NCI-H2081 (cell line): Measurements from ENCODE around the gene FRAS1.
"Not testable (repeated sequence)": the region's sequence is repeated elsewhere in the genome, so short reads cannot be mapped to it uniquely, and the experiment has no call there.

Experiments used
- DNase-seq, 2 experiments: peaks; one replicate each; lab custom pipeline; 2025; lab: John Stamatoyannopoulos, UW

FRAS1 gene, protein sequence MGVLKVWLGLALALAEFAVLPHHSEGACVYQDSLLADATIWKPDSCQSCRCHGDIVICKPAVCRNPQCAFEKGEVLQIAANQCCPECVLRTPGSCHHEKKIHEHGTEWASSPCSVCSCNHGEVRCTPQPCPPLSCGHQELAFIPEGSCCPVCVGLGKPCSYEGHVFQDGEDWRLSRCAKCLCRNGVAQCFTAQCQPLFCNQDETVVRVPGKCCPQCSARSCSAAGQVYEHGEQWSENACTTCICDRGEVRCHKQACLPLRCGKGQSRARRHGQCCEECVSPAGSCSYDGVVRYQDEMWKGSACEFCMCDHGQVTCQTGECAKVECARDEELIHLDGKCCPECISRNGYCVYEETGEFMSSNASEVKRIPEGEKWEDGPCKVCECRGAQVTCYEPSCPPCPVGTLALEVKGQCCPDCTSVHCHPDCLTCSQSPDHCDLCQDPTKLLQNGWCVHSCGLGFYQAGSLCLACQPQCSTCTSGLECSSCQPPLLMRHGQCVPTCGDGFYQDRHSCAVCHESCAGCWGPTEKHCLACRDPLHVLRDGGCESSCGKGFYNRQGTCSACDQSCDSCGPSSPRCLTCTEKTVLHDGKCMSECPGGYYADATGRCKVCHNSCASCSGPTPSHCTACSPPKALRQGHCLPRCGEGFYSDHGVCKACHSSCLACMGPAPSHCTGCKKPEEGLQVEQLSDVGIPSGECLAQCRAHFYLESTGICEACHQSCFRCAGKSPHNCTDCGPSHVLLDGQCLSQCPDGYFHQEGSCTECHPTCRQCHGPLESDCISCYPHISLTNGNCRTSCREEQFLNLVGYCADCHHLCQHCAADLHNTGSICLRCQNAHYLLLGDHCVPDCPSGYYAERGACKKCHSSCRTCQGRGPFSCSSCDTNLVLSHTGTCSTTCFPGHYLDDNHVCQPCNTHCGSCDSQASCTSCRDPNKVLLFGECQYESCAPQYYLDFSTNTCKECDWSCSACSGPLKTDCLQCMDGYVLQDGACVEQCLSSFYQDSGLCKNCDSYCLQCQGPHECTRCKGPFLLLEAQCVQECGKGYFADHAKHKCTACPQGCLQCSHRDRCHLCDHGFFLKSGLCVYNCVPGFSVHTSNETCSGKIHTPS (N-terminal part only)

DNA sequence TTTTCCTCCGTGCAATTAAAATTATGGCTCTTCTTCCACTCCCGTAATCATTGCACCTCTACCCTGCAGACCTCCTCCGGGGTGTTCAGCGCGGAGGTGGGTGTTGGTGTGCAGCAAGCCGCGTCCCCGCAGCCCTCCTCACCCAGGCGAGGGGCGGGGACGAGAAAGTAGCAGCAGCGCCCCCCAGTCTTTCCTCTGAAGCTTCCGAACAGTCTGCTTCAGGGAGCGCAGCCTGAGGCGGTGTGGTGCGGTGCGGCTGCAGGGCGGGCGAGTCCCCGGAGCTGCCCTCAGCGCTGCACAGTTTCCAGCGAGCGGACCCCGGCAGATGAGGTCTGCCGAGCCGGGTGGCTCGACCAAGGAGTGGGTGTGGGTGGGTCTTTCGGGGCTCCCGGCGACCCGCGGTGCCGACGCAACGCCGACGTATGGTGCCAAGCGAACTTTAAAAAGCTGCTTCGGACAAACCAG lies at the start of gene FRAS1:
Gene FRAS1, plus strand, starts transcription at position 189 of the 465 bp plus-strand sequence. CDS start 687 bp downstream, outside the sequence.
- peak; percentile 12 to 41 for DNase-seq

DNA sequence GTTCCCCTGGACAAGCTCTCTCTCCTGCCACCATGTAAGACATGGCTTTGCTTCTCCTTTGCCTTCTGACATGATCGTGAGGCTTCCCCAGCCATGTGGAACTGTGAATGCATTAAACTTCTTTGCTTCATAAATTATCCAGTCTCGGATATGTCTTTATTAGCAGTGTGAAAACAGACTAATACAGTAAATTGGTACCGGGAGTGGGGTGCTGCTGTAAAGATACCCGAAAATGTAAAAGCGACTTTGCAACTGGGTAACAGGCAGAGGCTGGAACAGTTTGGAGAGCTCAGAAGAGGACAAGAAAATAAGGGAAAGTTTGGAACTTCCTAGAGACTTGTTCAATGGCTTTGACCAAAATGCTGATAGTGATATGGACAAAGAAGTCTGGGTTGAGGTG lies 46.1 kb upstream of the FRAS1 start:
- not testable (repeated sequence) for DNase-seq

DNA sequence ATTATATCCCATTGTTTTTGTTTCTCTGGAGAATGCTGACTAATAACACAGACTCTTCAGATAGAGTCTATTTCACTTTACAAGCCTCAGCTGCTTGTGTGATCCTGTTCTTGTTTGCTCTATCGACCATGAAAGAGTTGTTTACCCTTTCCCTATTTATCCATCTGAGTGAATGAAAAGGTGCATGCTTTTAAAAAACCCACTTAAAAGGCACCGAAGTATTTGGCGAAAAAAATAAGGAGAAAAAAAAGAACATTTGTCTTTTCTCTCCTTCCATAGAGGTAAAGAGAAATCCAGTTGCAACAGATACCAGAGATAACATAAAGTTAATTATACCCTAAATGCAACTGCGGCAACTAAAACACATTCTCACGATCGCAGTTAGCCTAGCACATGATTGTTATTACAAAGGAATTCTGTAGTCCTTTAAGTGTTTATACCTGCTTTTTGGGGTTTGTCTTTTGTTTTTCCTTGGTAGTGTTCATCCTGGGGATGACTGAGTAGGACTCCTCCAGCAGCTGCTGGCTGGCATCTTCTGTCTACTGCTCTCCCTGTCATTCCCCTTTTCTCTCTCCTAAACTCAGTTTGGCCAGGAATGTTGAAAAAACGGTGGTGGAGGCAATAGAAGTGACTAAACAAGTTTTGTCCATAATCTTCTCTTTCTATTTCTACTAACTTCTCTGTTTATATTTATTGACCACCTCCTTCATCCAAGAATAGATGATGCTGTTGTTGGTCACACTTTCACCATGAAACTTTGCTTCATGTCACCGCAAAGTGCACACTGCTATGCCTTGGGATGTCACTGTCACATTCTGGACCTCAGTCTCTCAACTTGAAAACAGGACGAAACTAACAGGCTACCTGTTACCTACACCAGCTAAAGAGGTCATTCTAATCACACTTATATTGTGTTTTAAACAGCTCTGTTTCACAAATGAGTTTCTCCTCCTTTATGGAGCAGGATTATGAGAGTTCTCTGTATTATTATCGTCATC lies 41.9 kb upstream of the FRAS1 start:
- DNase-seq: no peak

DNA sequence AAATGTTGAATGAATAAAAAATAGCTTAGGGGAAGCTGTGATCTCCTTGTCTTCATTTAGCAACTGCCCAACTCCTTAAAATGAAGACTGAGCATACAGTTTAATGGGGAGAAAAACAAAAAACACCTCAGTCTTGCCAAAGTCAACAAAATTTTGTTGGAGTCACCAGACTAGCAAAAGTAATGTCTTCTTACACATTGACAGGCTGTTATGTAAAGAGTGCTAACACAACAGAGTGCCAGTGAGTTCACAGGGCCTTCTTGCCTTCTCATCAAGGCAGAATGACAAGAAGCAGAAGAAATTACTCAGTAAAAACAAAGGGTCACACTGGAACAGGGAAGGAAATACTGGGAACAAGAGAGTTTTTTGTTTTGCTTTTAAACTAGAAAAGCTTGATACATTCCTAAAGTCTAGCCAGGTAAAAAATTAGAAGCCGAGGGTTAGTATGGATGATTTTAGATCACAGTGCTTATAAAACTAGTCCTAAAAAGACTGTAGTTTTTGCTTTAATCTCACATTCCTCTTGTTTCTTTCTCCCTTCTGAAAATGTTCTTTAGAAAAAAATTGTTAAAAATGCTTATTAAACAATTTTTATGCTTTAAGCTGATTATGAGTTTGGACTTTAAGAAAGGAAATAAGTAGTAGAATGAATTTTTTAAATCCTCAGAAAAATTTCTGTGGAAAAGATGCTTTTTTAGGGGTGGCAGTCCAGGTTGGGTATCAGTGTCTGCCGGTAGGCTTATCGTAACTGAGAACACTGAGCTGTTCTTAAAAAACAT lies 38.7 kb upstream of the FRAS1 start:
- DNase-seq: no peak

DNA sequence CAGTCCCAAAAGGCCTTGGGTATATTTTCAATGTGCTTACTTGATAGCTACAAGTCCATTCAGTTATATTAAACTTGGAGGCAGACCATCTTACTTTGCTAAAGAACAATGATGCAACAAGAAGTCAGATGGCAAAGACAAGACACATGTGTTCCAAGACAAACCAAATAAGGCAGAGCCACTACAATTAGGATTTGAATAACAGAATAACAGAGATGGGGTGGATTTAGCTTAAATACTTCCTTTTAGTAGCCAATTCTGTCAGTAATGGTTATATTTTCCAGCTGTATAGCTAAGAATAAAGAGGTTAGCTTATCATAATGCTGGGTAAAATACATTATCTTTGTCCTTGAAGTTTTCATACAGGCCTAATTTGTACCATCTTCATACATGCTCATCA lies 37.7 kb upstream of the FRAS1 start:
- no peak for DNase-seq

DNA sequence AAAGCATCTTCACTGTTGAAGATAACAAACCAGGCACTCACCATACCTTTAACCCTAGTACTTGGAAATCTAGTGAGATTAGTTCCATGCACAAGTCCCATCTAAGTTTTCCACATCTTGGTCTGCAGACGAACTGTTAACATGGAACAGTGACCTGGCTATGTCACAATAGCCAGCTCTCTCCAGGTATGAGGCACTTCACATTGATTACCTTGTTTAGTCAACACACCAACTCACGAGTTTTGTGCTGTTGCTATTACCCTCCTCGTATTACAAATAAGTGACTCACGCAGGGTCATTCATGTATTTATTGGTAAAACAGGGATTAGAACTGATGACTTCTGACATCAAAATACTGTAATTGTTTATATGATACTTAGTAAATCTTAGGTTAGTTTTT lies 36.4 kb upstream of the FRAS1 start:
- no peak for DNase-seq

DNA sequence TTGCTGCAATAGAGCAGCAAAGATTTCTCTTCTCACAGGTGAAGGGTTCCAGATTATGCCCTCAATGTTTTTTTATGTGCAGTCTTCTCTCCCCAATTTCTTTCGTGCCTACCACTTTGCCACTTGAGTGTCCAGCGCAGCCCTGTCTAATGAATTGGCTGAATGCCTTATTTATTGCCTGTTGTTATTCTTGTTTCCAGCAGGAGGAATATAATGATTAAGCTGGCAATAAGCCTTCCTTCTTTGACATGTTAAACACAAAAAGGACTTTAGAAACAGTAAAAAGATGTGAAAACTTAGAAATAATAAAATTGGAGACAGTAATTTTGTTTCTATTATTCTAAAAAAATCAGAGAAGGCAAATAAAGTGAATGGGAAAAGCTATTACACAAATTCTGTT lies 34.6 kb upstream of the FRAS1 start:
- DNase-seq: peak in 1 of 2 experiments; percentile 2

DNA sequence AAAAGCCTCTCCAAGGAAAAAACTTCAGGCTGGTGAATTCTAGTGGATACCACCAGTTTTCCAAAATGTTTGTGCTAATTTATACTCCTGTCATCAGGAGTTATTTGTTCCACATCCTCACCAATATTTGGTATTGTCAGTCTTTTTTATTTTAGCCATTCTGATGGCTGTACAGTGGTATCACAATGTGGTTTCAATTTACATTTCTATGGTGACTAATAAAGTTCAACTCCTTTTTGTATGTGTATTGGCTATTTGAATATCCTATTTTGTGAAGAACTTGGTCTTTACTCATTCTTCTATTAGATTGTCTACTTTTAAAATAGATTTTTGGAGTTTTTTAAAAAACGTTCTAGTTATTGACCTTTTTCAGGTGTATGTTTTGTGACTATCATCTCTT lies 33.0 kb upstream of the FRAS1 start:
- no peak for DNase-seq

DNA sequence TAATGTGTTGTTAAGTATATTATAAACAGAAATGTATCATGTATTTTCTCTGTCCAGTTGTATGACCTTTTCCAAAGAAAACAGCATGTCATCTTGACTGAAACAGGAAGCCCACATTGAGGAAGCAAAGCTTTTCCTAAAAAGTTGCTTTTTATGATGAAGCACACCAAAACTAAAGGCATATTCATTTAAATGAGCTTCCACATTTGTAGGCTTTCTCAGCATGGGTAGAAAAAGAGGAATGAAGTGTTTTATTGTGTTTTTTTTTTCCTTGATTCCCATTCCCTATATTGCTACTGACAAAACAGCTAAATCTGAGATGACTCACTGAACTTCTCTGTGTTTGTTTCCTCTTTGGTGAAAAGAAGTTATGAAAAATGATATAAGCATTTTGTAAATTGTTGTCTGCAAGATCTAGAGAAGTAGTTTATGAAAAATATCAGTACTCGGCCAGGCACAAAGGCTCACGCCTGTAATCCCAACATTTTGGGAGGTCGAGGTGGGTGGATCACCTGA lies 32.5 kb upstream of the FRAS1 start:
- no peak for DNase-seq

DNA sequence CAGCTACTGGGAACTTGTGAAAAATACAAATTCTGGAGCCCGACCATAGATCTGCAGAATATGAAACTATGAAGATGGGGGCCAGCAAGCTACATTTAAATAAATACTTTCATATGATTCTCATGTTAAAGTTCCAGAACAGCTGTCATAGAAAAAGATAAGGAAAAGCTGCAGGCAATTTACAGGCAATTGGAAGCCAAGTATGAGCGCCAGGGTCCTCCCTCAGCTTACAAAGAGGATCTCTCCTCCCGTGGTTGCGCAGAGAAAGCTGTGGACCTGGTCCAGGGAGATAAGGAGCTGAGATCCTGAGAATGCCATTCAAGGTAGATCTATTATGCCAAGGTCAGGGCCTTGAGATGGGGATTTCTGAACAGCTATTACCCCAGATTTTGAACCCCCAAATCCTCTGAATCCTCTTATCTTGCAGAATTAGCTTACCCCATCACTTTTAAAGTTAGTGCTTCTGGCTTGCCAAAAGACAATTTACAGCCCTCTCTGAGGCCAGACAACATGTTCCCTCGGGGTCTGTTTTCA lies 25.6 kb upstream of the FRAS1 start:
- peak in 1 of 2 experiments; percentile 0 for DNase-seq

DNA sequence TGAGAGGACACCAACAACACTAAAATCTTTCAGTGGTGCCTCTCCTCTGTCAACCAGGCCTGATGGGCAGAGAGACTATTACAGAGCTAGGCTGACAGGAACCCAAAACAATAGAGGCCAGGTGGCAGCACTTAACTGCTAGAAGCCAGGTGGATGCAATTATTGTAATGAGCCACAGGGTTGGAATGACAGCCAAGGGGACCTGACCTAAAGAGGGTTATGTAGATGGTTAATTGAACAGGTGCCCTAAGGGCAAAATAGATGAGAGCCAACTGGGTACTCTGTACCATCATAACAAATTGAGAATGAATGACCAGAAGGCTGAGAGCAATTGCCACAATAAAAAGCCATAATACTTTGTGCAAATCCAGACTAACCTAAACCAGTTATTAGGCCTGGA lies 24.7 kb upstream of the FRAS1 start:
- DNase-seq: peak; percentile 89 to 98

DNA sequence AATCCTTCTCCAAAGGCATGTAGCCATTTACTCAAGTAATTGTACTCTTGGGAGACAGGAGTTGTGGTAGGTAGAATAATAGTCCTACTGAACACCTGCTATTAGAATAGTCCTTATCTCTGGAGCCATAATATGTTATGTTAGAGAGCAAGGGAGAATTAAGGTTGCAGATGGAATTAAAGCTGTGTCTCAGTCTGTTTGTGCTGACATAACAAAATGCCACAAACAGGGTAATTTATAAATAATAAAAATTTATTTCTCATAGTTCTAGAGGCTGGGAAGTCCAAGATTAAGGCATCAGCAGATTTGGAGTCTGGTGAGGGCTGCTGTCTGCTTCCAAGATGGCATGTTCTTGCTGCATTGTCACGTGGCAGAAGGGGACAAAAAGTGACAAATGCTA lies 24.2 kb upstream of the FRAS1 start:
- DNase-seq: no peak

DNA sequence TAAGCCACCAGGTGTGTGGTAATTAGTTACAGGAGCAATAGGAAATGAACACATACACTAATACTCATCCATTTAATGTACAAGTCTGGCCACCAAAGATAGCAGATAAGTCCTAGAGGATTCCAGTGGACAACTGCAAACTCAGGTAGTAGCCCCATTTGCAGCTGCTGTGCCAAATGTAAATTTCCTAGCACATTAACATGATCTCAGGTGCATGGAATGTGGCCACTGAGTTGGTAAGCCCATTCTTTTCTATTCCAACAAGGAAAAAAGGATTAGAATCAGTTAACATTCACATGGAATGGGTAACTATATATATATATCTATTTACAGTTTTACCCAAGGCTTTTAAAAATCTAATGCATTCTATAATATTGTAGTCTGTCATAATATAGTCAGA lies 23.3 kb upstream of the FRAS1 start:
- DNase-seq: no peak

DNA sequence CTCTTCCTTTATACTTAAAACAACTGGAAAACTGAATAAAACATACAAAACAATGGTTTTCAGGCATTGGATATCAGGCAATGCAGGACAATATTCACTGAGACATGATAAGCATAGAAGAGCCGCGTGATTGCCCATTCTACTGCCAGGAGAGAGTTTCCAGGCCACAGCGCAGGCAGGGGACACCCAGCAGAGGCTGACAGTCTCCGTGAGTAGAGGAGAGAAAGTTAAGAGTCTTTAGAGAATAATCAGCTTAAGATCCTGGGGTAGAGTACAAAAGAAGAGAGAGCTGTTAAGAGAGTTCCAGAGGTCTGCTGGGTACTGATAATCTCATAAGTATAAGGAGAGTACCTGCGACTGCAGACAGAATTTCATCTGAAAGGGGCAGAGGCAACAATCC lies 18.4 kb upstream of the FRAS1 start:
- DNase-seq: no peak

DNA sequence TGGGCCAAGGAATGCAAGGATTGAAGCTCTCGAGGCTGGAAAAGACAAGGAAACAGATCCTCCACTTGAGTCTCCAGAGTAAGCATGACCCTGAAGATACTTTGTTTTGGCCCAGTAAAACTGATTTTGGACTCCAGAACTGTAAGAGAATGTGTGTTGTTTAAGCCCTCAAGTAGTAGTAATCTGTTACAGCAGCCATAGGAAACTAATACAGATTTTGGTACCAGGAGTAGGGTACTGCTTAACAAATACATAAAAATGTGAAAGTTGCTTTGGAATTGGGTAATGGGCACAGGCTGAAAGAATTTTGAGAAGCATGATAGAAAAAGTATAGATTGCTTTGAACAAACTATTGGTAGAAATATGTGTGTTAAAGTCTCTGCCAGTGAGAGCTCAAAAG lies 17.4 kb upstream of the FRAS1 start:
- DNase-seq: no peak

DNA sequence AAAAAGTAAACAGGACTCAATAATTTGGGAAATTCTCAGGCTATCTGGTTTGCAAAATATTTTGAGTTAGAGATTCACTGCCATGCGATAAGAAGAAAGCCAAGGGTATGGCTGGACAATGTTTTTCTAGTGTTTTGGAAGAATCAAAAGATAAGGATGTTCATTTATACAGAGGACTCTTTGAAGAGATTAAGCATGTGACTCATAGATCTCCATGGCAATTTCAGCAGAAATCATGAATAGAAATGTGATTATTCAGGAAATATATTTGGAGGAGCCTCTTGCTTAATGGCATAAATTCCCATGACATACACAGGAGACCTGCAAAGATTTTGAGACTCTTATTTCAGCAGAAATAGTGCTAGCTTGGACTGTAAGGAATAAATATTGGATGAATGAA lies 16.7 kb upstream of the FRAS1 start:
- no peak for DNase-seq

DNA sequence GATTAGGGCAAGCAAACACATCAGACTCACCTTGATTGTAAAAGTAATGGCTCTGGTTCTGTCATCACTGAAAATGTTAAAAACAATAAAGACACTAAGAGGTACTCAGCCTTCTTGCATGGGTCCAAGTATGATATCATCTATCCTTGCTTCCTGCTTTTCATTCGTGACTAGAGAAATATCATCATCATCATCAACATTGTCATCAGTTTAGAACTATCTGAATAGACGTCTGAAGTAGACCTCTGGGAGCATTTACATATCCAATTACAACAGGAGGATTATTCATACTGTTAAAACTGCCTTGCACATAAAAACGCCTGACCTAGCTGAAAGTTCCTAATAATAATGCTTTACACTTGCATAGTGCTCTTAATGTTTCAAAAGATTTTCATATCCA lies 9.8 kb upstream of the FRAS1 start:
- DNase-seq: no peak

DNA sequence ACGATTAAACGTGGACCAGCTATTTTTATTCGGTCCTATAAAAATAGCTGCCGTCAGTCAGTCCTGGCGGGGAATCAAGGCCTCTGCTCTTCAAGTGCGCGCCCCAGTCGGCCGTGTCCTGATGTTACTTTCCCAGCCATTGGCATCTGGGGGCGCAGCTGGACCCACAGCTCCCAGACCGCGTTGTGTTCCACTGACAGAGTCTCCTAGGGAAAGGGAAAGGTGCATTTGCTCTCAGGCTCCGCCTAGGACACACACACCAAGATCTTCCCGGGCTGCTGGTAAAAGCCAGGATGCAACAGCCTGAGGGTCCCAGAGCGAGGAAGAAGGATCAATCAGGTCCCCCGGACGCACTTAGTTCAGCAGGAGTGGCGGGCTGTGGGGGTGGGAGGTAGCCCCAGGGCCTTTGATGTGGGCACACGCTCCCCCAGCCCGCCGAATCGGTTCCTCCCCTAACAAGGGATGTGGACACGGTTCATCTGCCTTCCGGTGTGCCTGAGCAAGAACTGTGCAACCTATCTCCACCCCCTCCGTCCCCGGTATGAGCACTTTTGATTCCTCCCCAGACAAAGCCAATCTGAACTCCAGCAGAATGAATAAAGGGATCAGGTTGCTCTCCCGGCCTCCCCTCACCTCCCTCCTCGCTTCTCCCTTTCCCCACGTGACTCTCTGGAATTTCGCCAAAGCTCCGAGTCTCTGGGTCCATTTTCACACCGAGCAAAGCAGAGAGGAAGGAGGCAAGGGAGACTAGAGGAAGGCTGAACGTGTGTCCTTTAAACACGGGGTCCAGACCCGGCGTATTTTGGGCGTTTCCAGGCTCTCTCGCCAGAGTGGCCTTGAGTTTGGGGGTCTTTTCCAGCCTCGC lies 626 bp upstream of the FRAS1 start:
- peak; percentile 80 to 87 for DNase-seq
